ENCODE data around the gene TLE5. TPM values are rescaled to one million over a fixed set of nuclear protein-coding genes. Genes with fewer than 3 reads are reported as not detected.

Gene TLE5
- polyA plus RNA-seq, 3 donors = 27.5 to 309 (median 34.4) TPM

DNA sequence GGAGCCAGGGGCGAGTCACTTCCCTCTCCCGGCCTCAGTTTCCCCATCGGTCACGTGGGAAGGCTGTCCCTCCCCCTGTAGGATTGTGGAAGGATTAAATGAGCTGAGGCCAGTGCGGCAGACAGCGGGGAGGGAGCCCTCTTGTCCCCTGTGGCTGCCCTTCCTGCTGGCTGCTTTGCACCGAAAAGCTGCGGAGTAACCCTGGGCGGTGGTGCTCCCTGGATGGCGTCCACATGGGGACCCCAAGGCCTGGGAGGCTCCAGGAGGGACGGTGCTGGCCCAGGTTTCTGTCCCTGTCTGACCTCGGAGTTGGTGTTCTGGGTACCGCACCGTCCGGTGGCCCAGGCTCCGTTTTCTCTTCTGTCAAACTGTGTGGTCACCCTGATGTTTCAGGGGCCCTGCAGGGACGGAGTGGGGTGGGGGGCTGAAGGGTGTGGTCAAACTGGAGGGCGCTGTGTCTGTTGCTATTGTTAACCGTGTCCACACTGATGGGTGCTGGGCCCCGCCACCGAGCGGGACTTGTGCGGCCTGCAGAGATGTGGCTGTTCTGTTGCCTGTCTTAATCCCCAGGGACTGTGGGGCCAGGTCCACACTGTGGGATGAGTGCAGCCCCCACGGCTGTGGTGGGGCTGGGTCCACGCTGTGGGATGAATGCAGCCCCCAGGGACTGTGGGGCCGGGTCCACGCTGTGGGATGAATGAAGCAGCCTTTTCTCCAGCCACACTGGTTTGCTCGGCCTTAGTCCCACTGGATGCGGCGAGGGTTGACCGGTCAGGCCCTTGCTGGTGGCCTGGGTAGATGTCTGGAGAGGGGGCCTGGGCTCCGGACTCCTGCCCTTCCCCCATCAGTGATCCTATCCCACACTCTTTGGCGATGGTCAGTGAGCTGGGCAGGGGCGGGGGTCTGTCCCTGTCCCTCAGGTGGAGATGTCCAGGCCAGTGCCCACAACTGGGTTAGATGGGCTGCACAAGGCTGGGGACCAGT, 38.7 kb upstream of the TLE5 start:
- Histone ChIP-seq H3K36me3 (replicated peaks in 1 of 2; ENCODE audit: control insufficient read depth in 1 of 2, insufficient read depth in 2 of 2, low read length in 2 of 2) (no peaks in the 10 kb centered on the region), H3K27me3 (ENCODE audit: control insufficient read depth in 2 of 2, insufficient read depth in 2 of 2, low read length in 2 of 2) (peaks cover 0 to 48% of the 10 kb centered on the region in 2 donors), H3K4me1 (ENCODE audit: control insufficient read depth in 1 of 2, insufficient read depth in 2 of 2, low read length in 2 of 2) (peaks cover 23 to 28% of the 10 kb centered on the region in 2 donors), H2AFZ (ENCODE audit: insufficient read depth, low read depth, low read length, poor library complexity, severe bottlenecking) (no peak overlapping the region), H3K4me2 (replicated peaks; ENCODE audit: extremely low read depth, low read length, poor library complexity, severe bottlenecking) (no peak overlapping the region), H4K20me1 (ENCODE audit: insufficient read depth, low read length) (peaks cover 33% of the 10 kb centered on the region), H3K4me3 (replicated peaks in 1 of 3; ENCODE audit: low read depth in 2 of 3, low read length in 3 of 3) (no peak overlapping the region), H3K9ac (ENCODE audit: insufficient read depth, low read length, poor library complexity, severe bottlenecking) (no peak overlapping the region), H3K9me3 (replicated peaks in 1 of 2; ENCODE audit: control insufficient read depth in 1 of 2, insufficient read depth in 1 of 2, low read length in 2 of 2) (no peaks in the 10 kb centered on the region), H3K27ac (ENCODE audit: low read depth in 1 of 2, low read length in 2 of 2) (no peak overlapping the region), H3K79me2 (ENCODE audit: insufficient read depth, low read length) (no peaks in the 10 kb centered on the region)
- peaks cover 2 to 5% of the 10 kb centered on the region in 2 donors for H3K36me3 Mint-ChIP-seq
- peaks cover 24% of the 10 kb centered on the region for H3K4me1 Mint-ChIP-seq
- WGBS (ENCODE audit: insufficient coverage) = 92% methylated on average over 21 of the region's 34 CpGs
- intact Hi-C loops (cut with micrococcal nuclease) = loop anchor here (5.0 to 10.0 kb wide), 2 partner anchors 139 to 146 kb away; no protein-coding TSS in a partner anchor
- H3K9me3 Mint-ChIP-seq = peaks cover 0 to 5% (median 0%) of the 10 kb centered on the region in 7 donors
- H3K4me3 Mint-ChIP-seq = no peak overlapping the region
- TF ChIP-seq, protein P1, sequence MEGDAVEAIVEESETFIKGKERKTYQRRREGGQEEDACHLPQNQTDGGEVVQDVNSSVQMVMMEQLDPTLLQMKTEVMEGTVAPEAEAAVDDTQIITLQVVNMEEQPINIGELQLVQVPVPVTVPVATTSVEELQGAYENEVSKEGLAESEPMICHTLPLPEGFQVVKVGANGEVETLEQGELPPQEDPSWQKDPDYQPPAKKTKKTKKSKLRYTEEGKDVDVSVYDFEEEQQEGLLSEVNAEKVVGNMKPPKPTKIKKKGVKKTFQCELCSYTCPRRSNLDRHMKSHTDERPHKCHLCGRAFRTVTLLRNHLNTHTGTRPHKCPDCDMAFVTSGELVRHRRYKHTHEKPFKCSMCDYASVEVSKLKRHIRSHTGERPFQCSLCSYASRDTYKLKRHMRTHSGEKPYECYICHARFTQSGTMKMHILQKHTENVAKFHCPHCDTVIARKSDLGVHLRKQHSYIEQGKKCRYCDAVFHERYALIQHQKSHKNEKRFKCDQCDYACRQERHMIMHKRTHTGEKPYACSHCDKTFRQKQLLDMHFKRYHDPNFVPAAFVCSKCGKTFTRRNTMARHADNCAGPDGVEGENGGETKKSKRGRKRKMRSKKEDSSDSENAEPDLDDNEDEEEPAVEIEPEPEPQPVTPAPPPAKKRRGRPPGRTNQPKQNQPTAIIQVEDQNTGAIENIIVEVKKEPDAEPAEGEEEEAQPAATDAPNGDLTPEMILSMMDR (IDR thresholded peaks at IDR 0.05) = no peak
- peaks cover 18 to 67% (median 44%) of the 10 kb centered on the region in 3 donors for H3K27me3 Mint-ChIP-seq (ENCODE audit: low read depth in 3 of 3)
- DNase-seq = no peak
- H3K27ac Mint-ChIP-seq = no peak overlapping the region

DNA sequence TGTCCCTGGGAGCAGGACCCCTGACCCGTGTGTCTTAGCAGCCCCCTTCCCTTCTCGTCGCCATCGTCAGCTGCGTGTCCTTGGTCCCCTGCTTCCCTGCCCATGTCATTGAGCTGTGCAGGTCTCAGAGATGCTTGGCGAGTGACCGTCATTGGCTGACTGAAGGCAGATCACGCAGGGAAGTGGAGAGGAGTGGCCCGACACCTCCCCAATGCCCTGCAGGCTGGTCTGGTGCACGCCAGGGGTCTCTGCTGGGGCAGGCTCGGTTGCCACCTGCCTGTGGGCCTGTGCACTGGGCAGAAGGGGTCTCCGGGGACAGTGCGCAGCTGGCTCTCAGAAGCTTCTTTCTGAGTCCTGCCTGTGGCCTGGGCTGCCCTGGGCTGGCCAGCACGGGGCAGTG, 38.0 kb upstream of the TLE5 start:
- peaks cover 30 to 35% of the 10 kb centered on the region in 2 donors for H3K4me1 ChIP-seq (ENCODE audit: control insufficient read depth in 1 of 2, insufficient read depth in 2 of 2, low read length in 2 of 2)
- Mint-ChIP-seq H3K27ac (no peak overlapping the region), H3K36me3 (peaks cover 2 to 5% of the 10 kb centered on the region in 2 donors), H3K4me3 (no peak overlapping the region), H3K4me1 (peaks cover 31% of the 10 kb centered on the region), H3K9me3 (peaks cover 0 to 13% (median 6%) of the 10 kb centered on the region in 7 donors), H3K27me3 (ENCODE audit: low read depth in 3 of 3) (peaks cover 25 to 71% (median 50%) of the 10 kb centered on the region in 3 donors)
- H3K4me3 ChIP-seq (replicated peaks in 1 of 3; ENCODE audit: low read depth in 2 of 3, low read length in 3 of 3) = no peak overlapping the region
- H3K9ac ChIP-seq (ENCODE audit: insufficient read depth, low read length, poor library complexity, severe bottlenecking) = no peak overlapping the region
- H3K36me3 ChIP-seq (replicated peaks in 1 of 2; ENCODE audit: control insufficient read depth in 1 of 2, insufficient read depth in 2 of 2, low read length in 2 of 2) = no peaks in the 10 kb centered on the region
- no peak overlapping the region for H2AFZ ChIP-seq (ENCODE audit: insufficient read depth, low read depth, low read length, poor library complexity, severe bottlenecking)
- peaks cover 0 to 4% of the 10 kb centered on the region in 2 donors for H3K9me3 ChIP-seq (replicated peaks in 1 of 2; ENCODE audit: control insufficient read depth in 1 of 2, insufficient read depth in 1 of 2, low read length in 2 of 2)
- intact Hi-C loops (cut with micrococcal nuclease) = loop anchor here (5.0 to 10.0 kb wide), 2 partner anchors 138 to 146 kb away; no protein-coding TSS in a partner anchor
- H3K27ac ChIP-seq (ENCODE audit: low read depth in 1 of 2, low read length in 2 of 2) = no peak overlapping the region
- H3K79me2 ChIP-seq (ENCODE audit: insufficient read depth, low read length) = no peaks in the 10 kb centered on the region
- no peak for DNase-seq
- WGBS (ENCODE audit: insufficient coverage) = 90% methylated on average over 14 of the region's 14 CpGs
- peaks cover 4 to 55% of the 10 kb centered on the region in 2 donors for H3K27me3 ChIP-seq (ENCODE audit: control insufficient read depth in 2 of 2, insufficient read depth in 2 of 2, low read length in 2 of 2)
- no peak overlapping the region for H3K4me2 ChIP-seq (replicated peaks; ENCODE audit: extremely low read depth, low read length, poor library complexity, severe bottlenecking)
- H4K20me1 ChIP-seq (ENCODE audit: insufficient read depth, low read length) = peaks cover 40% of the 10 kb centered on the region
- TF ChIP-seq, protein P1 (IDR thresholded peaks at IDR 0.05) = no peak
